ENCODE data around the gene RBCK1.

The RBCK1 gene

GRCh38 chr20:436476-436875, 28.4 kb downstream of the RBCK1 start:
- ChIA-PET CTCF (interaction anchor here (1.3 kb wide), 1 partner anchor 82 kb away, joined by 5 read pairs; no protein-coding TSS in a partner anchor), POLR2A (no interaction called here)
- no peak overlapping the region for H3K4me3 ChIP-seq (ENCODE audit: low read depth, low read length)
- TF ChIP-seq CTCF (IDR thresholded peaks at IDR 0.05; ENCODE audit: insufficient read depth, low read length, missing control alignments), result no peak
- DNase-seq (ENCODE audit: low read depth, low spot score), result no peak

GRCh38 chr20:437787-438486, 29.8 kb downstream of the RBCK1 start:
- ChIA-PET POLR2A (no interaction called here), CTCF (interaction anchor here (1.5 to 1.7 kb wide), 3 partner anchors 11 to 83 kb away, joined by 3 to 6 read pairs (median 4); no protein-coding TSS in a partner anchor)
- DNase-seq (ENCODE audit: low read depth, low spot score), result no peak

GRCh38 chr20:438571-439469, 30.7 kb downstream of the RBCK1 start:
- POLR2A ChIA-PET, result no interaction called here

More at GRCh38 chr20:437787-438486, 29.8 kb downstream of the RBCK1 start:
- no peak overlapping the region for H3K4me3 ChIP-seq (ENCODE audit: low read depth, low read length)
- no peak for TF ChIP-seq CTCF (IDR thresholded peaks at IDR 0.05; ENCODE audit: insufficient read depth, low read length, missing control alignments)

GRCh38 chr20:440148-440547, 32.0 kb downstream of the RBCK1 start:
- TF ChIP-seq CTCF (IDR thresholded peaks at IDR 0.05; ENCODE audit: insufficient read depth, low read length, missing control alignments), result no peak
- CTCF ChIA-PET, result no interaction called here
- no peak for DNase-seq (ENCODE audit: low read depth, low spot score)
- POLR2A ChIA-PET, result no interaction called here
- no peak overlapping the region for H3K4me3 ChIP-seq (ENCODE audit: low read depth, low read length)

More at GRCh38 chr20:438571-439469, 30.7 kb downstream of the RBCK1 start:
- no peak for DNase-seq (ENCODE audit: low read depth, low spot score)
- H3K4me3 ChIP-seq (ENCODE audit: low read depth, low read length), result no peak overlapping the region
- TF ChIP-seq CTCF (IDR thresholded peaks at IDR 0.05; ENCODE audit: insufficient read depth, low read length, missing control alignments), result no peak
- CTCF ChIA-PET, result interaction anchor here (1.5 to 1.7 kb wide), 3 partner anchors 11 to 84 kb away, joined by 3 to 6 read pairs (median 4); no protein-coding TSS in a partner anchor

- no peak for DNase-seq (ENCODE audit: low read depth, low spot score)
- no peak for TF ChIP-seq CTCF (IDR thresholded peaks at IDR 0.05; ENCODE audit: insufficient read depth, low read length, missing control alignments)
- no peak overlapping the region for H3K4me3 ChIP-seq (ENCODE audit: low read depth, low read length)
- ChIA-PET POLR2A (interaction anchor here (0.6 kb wide), 1 partner anchor 16 kb away, joined by 3 read pairs; no protein-coding TSS in a partner anchor), CTCF (no interaction called here)
Observed at GRCh38 chr20:440636-441035, 32.5 kb downstream of the RBCK1 start.

Data from AG04449 (cell line).